ENCODE results near the gene AMOTL2. TPM values are rescaled to one million over a fixed set of nuclear protein-coding genes. Genes with fewer than 3 reads are reported as not detected.

The AMOTL2 gene
- total RNA-seq, 1 donor from 2014 or later, result 281 TPM

GRCh38 chr3:134334901-134335280 lies 39.4 kb downstream of the AMOTL2 start:
- Mint-ChIP-seq H3K27ac (peak overlapping the region; percentile 99), H3K4me3 (no peak overlapping the region), H3K36me3 (no peaks in the 10 kb centered on the region), H3K4me1 (peaks cover 52% of the 10 kb centered on the region), H3K27me3 (ENCODE audit: low read depth) (no peaks in the 10 kb centered on the region), H3K9me3 (no peaks in the 10 kb centered on the region)
- DNase-seq (ENCODE audit: low spot score in 2 of 2, unreplicated experiment in 2 of 2), result no peak
- TF ChIP-seq CTCF (IDR thresholded peaks at IDR 0.05; ENCODE audit: unreplicated experiment), result no peak

GRCh38 chr3:134334231-134334900 lies 39.9 kb downstream of the AMOTL2 start:
- TF ChIP-seq CTCF (IDR thresholded peaks at IDR 0.05; ENCODE audit: unreplicated experiment), result no peak
- Mint-ChIP-seq H3K4me1 (peaks cover 56% of the 10 kb centered on the region), H3K9me3 (no peaks in the 10 kb centered on the region), H3K4me3 (no peak overlapping the region), H3K36me3 (no peaks in the 10 kb centered on the region), H3K27me3 (ENCODE audit: low read depth) (no peaks in the 10 kb centered on the region), H3K27ac (peak overlapping the region; percentile 99)
- no peak for DNase-seq (ENCODE audit: low spot score in 2 of 2, unreplicated experiment in 2 of 2)

GRCh38 chr3:134333522-134334181 lies 40.6 kb downstream of the AMOTL2 start:
- no peaks in the 10 kb centered on the region for H3K36me3 Mint-ChIP-seq
- H3K27me3 Mint-ChIP-seq (ENCODE audit: low read depth), result no peaks in the 10 kb centered on the region
- no peak for TF ChIP-seq CTCF (IDR thresholded peaks at IDR 0.05; ENCODE audit: unreplicated experiment)
- peak overlapping the region; percentile 13 for H3K4me3 Mint-ChIP-seq
- H3K4me1 Mint-ChIP-seq, result peaks cover 56% of the 10 kb centered on the region
- H3K9me3 Mint-ChIP-seq, result no peaks in the 10 kb centered on the region
- H3K27ac Mint-ChIP-seq, result peak overlapping the region; percentile 99
- DNase-seq (ENCODE audit: low spot score in 2 of 2, unreplicated experiment in 2 of 2), result no peak

- H3K27me3 Mint-ChIP-seq (ENCODE audit: low read depth), result no peaks in the 10 kb centered on the region
- no peaks in the 10 kb centered on the region for H3K36me3 Mint-ChIP-seq
- peak overlapping the region; percentile 97 for H3K27ac Mint-ChIP-seq
- DNase-seq (ENCODE audit: low spot score in 2 of 2, unreplicated experiment in 2 of 2), result no peak
- no peak for TF ChIP-seq CTCF (IDR thresholded peaks at IDR 0.05; ENCODE audit: unreplicated experiment)
- peaks cover 63% of the 10 kb centered on the region for H3K4me1 Mint-ChIP-seq
- H3K9me3 Mint-ChIP-seq, result no peaks in the 10 kb centered on the region
- H3K4me3 Mint-ChIP-seq, result no peak overlapping the region
Observed at GRCh38 chr3:134332344-134332743, 41.9 kb downstream of the AMOTL2 start.

DNA sequence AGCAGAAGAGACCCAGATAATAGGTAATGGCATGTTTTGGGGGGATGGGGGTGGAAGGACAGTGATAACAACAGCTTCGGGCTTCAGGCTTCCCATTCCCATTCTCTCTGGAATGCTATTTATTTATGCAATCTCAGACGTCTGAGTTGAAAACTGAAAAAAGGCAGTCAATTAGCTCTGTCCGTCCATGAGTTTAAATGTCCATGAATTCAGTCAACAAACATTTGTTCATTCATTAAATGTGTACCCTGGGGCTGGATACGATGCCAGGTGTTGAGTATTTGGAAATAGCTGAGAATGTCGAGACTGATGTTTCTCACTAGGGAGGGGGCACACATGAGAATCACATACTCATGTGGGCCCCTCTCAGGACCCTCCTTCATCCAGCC lies 42.4 kb downstream of the AMOTL2 start:
- no peaks in the 10 kb centered on the region for H3K36me3 Mint-ChIP-seq
- peak overlapping the region; percentile 97 for H3K27ac Mint-ChIP-seq
- H3K9me3 Mint-ChIP-seq, result no peaks in the 10 kb centered on the region
- peaks cover 68% of the 10 kb centered on the region for H3K4me1 Mint-ChIP-seq
- peak overlapping the region; percentile 1 for H3K4me3 Mint-ChIP-seq
- no peak for DNase-seq (ENCODE audit: low spot score in 2 of 2, unreplicated experiment in 2 of 2)
- H3K27me3 Mint-ChIP-seq (ENCODE audit: low read depth), result no peaks in the 10 kb centered on the region
- TF ChIP-seq CTCF (IDR thresholded peaks at IDR 0.05; ENCODE audit: unreplicated experiment), result no peak
